ENCODE data around the gene CAP1.

- no peak for TF ChIP-seq CTCF (IDR thresholded peaks at IDR 0.05)
- TF ChIP-seq POLR2AphosphoS5 (IDR thresholded peaks at IDR 0.05): no peak
- TF ChIP-seq POLR2A (IDR thresholded peaks at IDR 0.05): no peak
Measured at GRCh38 chr1:40003156-40004093, 37.1 kb upstream of the CAP1 start.
